HG02938 (cell line): Measurements from ENCODE around the gene ZNF763.
"Not testable (repeated sequence)": the region's sequence is repeated elsewhere in the genome, so short reads cannot be mapped to it uniquely, and the experiment has no call there.

ENCODE experiments used
- ATAC-seq: cut with Tn5 transposase; IDR thresholded peaks from one replicate; pipeline ENCODE4 v1.9.1; 2021; ENCODE audit warnings: mild to moderate bottlenecking, moderate library complexity; ENCODE audit not compliant: unreplicated experiment

ZNF763 gene

GRCh38 chr19:11970174-11970573 lies 5.3 kb downstream of the ZNF763 start:
- no peak for ATAC-seq

GRCh38 chr19:11971041-11971440 lies 6.2 kb downstream of the ZNF763 start:
- ATAC-seq = no peak

GRCh38 chr19:11973019-11973810 lies 8.4 kb downstream of the ZNF763 start:
- no peak for ATAC-seq

GRCh38 chr19:11978492-11979100 lies 13.8 kb downstream of the ZNF763 start:
- no peak for ATAC-seq

- ATAC-seq = no peak
Measured at GRCh38 chr19:11979527-11979926, 14.7 kb downstream of the ZNF763 start.

- no peak for ATAC-seq
Measured at GRCh38 chr19:11982526-11982925, 17.7 kb downstream of the ZNF763 start.

GRCh38 chr19:11984986-11985385 lies 20.1 kb downstream of the ZNF763 start:
- no peak for ATAC-seq

- ATAC-seq = no peak
Measured at GRCh38 chr19:11986754-11987153, 21.9 kb downstream of the ZNF763 start.

- ATAC-seq = no peak
Measured at GRCh38 chr19:11987405-11988281, 22.8 kb downstream of the ZNF763 start.

- ATAC-seq = no peak
Measured at GRCh38 chr19:11989112-11989456, 24.2 kb downstream of the ZNF763 start.

GRCh38 chr19:11991921-11992320 lies 27.1 kb downstream of the ZNF763 start:
- not testable (repeated sequence) for ATAC-seq

GRCh38 chr19:11995174-11995573 lies 30.3 kb downstream of the ZNF763 start:
- ATAC-seq = no peak

GRCh38 chr19:12000152-12000981 lies 35.5 kb downstream of the ZNF763 start:
- no peak for ATAC-seq

- ATAC-seq = no peak
Measured at GRCh38 chr19:12015015-12015752, 50.3 kb downstream of the ZNF763 start.

GRCh38 chr19:12015753-12016116 lies 50.9 kb downstream of the ZNF763 start:
- ATAC-seq = no peak
